ENCODE measurements around the gene SLC35A3. TPM values are rescaled to one million over a fixed set of nuclear protein-coding genes. Genes with fewer than 3 reads are reported as not detected.

SLC35A3 gene
- total and polyA plus RNA-seq, 9 of the 15 experiments (the other 6 are each of a cell fraction or from before 2014, with no cell fraction given) = 3.5 to 21.7 (median 13.2) TPM

DNA sequence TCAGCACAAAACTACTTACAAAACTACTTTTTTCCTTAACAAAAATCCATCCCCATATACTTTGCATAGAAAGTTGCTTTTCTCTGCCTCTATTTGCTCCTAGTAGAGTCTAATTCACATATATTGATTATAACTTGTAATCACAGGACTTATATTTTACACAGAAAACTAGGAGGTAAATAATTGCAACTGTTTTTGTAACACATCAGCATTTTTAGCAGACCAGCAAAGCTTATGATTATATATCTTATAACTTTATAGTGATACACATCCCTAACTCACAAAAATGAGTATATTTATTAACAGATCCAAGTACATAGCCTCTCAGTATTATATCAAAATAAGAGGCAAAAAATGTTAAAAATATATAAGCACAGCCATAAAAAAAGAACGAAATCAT, 17.3 kb upstream of the SLC35A3 start:
- TF ChIP-seq ZBTB5 (IDR thresholded peaks at IDR 0.05) = no peak
- TF ChIP-seq ZNF77 (CRISPR knock-in tag; IDR thresholded peaks at IDR 0.05) = no peak
- peak; percentile 40; the same call in 1 of the 2 replicates for TF ChIP-seq C11orf30 (IDR thresholded peaks at IDR 0.05; ENCODE audit: low read depth)
- TF ChIP-seq ARNT (IDR thresholded peaks at IDR 0.05) = no peak
- TF ChIP-seq SOX6 (IDR thresholded peaks at IDR 0.05) = no peak
- peak; percentile 68 for TF ChIP-seq ZNF316 (IDR thresholded peaks at IDR 0.05)
- TF ChIP-seq CHCHD3 (CRISPR knock-in tag; IDR thresholded peaks at IDR 0.05) = no peak
- intact Hi-C loops (cut with micrococcal nuclease) (no loop called here), in situ Hi-C loops (cut with MboI) (no loop called here)
- 17% methylated on average over 1 of the region's 1 CpG for WGBS (ENCODE audit: insufficient coverage, low coverage, missing lambda C conversion rate)
- H3K27ac ChIP-seq (ENCODE audit: extremely low read depth, low read depth, low read length) = no peak overlapping the region
- no peaks in the 10 kb centered on the region for H3K4me1 ChIP-seq (replicated peaks in 1 of 2; ENCODE audit: control insufficient read depth in 2 of 2, insufficient read depth in 2 of 2, low read length in 2 of 2)
- H3K9me1 ChIP-seq (ENCODE audit: control insufficient read depth, insufficient read depth, low read length) = no peaks in the 10 kb centered on the region
- no peaks in the 10 kb centered on the region for H3K9me3 ChIP-seq (replicated peaks; ENCODE audit: control insufficient read depth, insufficient read depth, low read depth, low read length)
- FAIRE-seq (no peak), DNase-seq (ENCODE audit: extremely low read depth in 1 of 4, low spot score in 3 of 4) (no peak), ATAC-seq (no peak)
- H4K20me1 ChIP-seq (replicated peaks; ENCODE audit: control insufficient read depth, insufficient read depth, low read length) = no peaks in the 10 kb centered on the region
- no peak overlapping the region for H3K9ac ChIP-seq (ENCODE audit: insufficient read depth in 1 of 2, low read depth in 2 of 2, low read length in 2 of 2)
- no peaks in the 10 kb centered on the region for H3K36me3 ChIP-seq (ENCODE audit: control insufficient read depth, insufficient read depth, low read length)
- ChIA-PET CTCF (ENCODE audit: low intra/inter-chr PET ratio) (no interaction called here), POLR2A (interaction anchor here (0.7 to 1.8 kb wide), 3 partner anchors 14 to 20 kb away, joined by 3 to 7 read pairs (median 4); partner anchors contain the start of gene SLC35A3)
- H3K79me2 ChIP-seq (ENCODE audit: control insufficient read depth, insufficient read depth, low read length) = no peaks in the 10 kb centered on the region
- H3K4me2 ChIP-seq (ENCODE audit: insufficient read depth, low read length) = no peak overlapping the region
- BruUV-seq (replicated peaks) = no TSS peak
- no peaks in the 10 kb centered on the region for H3K27me3 ChIP-seq (ENCODE audit: control insufficient read depth in 2 of 2, insufficient read depth in 2 of 2, low read length in 2 of 2)
- no peak overlapping the region for H2AFZ ChIP-seq (ENCODE audit: low read depth, low read length)
- no peak overlapping the region for H3K4me3 ChIP-seq
